Gastrocnemius medialis (tissue), 4 donors: ENCODE results near the gene OAF. TPM values are rescaled to one million over a fixed set of nuclear protein-coding genes. Genes with fewer than 3 reads are reported as not detected.
A peak's percentile ranks its signal among the peaks of the same experiment; 100 is the strongest.

Experiments used
- ATAC-seq, 2 donors: fragments of 150-250 bp; one replicate each; pipeline ENCODE4 v1.9.1; 2016
- DNase-seq, 2 donors: peaks; one replicate each; pipeline ENCODE4 v3.0.0-alpha.2; 2019
- H3K27ac ChIP-seq, 4 donors: fragments of 200-600 bp; sonication (generic); 1 replicate in 1 of 4; 2 replicates in 3 of 4; pipeline ENCODE4 v1.5.1; 2016 to 2018; ENCODE audit warnings: mild to moderate bottlenecking in 2 of 4, moderate library complexity in 1 of 4
- H3K27me3 ChIP-seq, 3 donors: fragments of 200-600 bp; sonication (generic) in 2 of 3; 1 replicate in 1 of 3; 2 replicates in 2 of 3; pipeline versions ENCODE4 v1.5.1 to v1.6.0; 2016 to 2019; ENCODE audit warnings: mild to moderate bottlenecking in 1 of 3, moderate library complexity in 1 of 3
- H3K36me3 ChIP-seq, 2 donors: fragments of 200-600 bp; sonication (generic) in 1 of 2; one replicate each; pipeline ENCODE4 v1.5.1; 2017 to 2018
- H3K4me1 ChIP-seq, 2 donors: fragments of 200-600 bp; sonication (generic) in 1 of 2; one replicate each; pipeline ENCODE4 v1.5.1; 2016 to 2017; ENCODE audit warnings: mild to moderate bottlenecking in 2 of 2
- H3K4me3 ChIP-seq, 4 donors: fragments of 200-600 bp; sonication (generic) in 3 of 4; 1 replicate in 1 of 4; 2 replicates in 3 of 4; pipeline ENCODE4 v1.5.1; 2016 to 2019; ENCODE audit warnings: mild to moderate bottlenecking in 2 of 4
- H3K9me3 ChIP-seq, 3 donors: fragments of 200-600 bp; sonication (generic) in 2 of 3; 1 replicate in 1 of 3; 2 replicates in 2 of 3; pipeline ENCODE4 v1.5.1; 2016 to 2019
- CTCF ChIP-seq, 5 experiments: fragments of 450-650 bp in 3 of 5; fragments of 200-600 bp in 2 of 5; sonication (generic) in 2 of 5; IDR thresholded peaks in 4 of 5; conservative IDR thresholded peaks in 1 of 5; 1 replicate in 4 of 5; 2 replicates in 1 of 5; pipeline ENCODE4 v1.5.1; 2016 to 2019; ENCODE audit warnings: antibody characterized with exemption in 5 of 5, mild to moderate bottlenecking in 3 of 5, moderate library complexity in 3 of 5
- POLR2A ChIP-seq, 2 donors: fragments of 450-650 bp; IDR thresholded peaks; one replicate each; pipeline ENCODE4 v1.6.1; 2017; ENCODE audit warnings: antibody characterized with exemption in 2 of 2, mild to moderate bottlenecking in 2 of 2, moderate library complexity in 2 of 2
- in situ Hi-C, 4 donors: fragments of 200-750 bp; cut with MboI; loops; one replicate each; pipeline versions ENCODE4 v1.15.0 to v1.8.0; 2017; ENCODE audit warnings: low sequenced_read_pairs in 4 of 4
- intact Hi-C: fragments of 100-400 bp; cut with DNase I; formaldehyde crosslinking; loops from one replicate; pipeline ENCODE4 v1.15.1; 2023; ENCODE audit warnings: low total_unique reads
- total RNA-seq, 4 donors: library from RNA; depleted of rRNA; stranded (reverse); fragments of >200 nt; gene quantifications; one replicate each; pipeline versions ENCODE4 v1.1.0 to v1.2.3, GENCODE V29; 2016

The OAF gene
- total RNA-seq, 4 donors from 2014 or later = 8.7 to 17.5 (median 10.1) TPM

GRCh38 chr11:120186774-120187591 lies 23.8 kb upstream of the OAF start:
- no peak for TF ChIP-seq CTCF (IDR thresholded peaks at IDR 0.05 in 4 of 5, conservative IDR thresholded peaks at IDR 0.05 in 1 of 5)
- TF ChIP-seq POLR2A (IDR thresholded peaks at IDR 0.05) = no peak
- ATAC-seq (peak in 1 of 2 donors; percentile 15), DNase-seq (no peak)
- in situ Hi-C loops (no loop called here), intact Hi-C loops (no loop called here)
- H3K4me3 ChIP-seq = no peak overlapping the region
- H3K27me3 ChIP-seq = peaks cover 0 to 6% (median 0%) of the 10 kb centered on the region in 3 donors
- no peaks in the 10 kb centered on the region for H3K9me3 ChIP-seq
- H3K4me1 ChIP-seq = peaks cover 6 to 14% of the 10 kb centered on the region in 2 donors
- H3K36me3 ChIP-seq = no peaks in the 10 kb centered on the region
- peak overlapping the region; percentile 63 to 78 (median 75) for H3K27ac ChIP-seq

- H3K36me3 ChIP-seq = no peaks in the 10 kb centered on the region
Observed at GRCh38 chr11:120188371-120188770, 22.5 kb upstream of the OAF start.

GRCh38 chr11:120188811-120189455 lies 21.9 kb upstream of the OAF start:
- Histone ChIP-seq H3K27ac (peak overlapping the region in 2 of 4 donors; percentile 77 to 78), H3K9me3 (no peaks in the 10 kb centered on the region), H3K36me3 (no peaks in the 10 kb centered on the region), H3K4me1 (peaks cover 3 to 7% of the 10 kb centered on the region in 2 donors), H3K4me3 (no peak overlapping the region), H3K27me3 (peaks cover 0 to 12% (median 0%) of the 10 kb centered on the region in 3 donors)
- ATAC-seq (no peak), DNase-seq (no peak)
- intact Hi-C loops (no loop called here), in situ Hi-C loops (no loop called here)
- TF ChIP-seq POLR2A (IDR thresholded peaks at IDR 0.05) (no peak), CTCF (IDR thresholded peaks at IDR 0.05 in 4 of 5, conservative IDR thresholded peaks at IDR 0.05 in 1 of 5) (no peak)

More at GRCh38 chr11:120188371-120188770, 22.5 kb upstream of the OAF start:
- intact Hi-C loops = no loop called here
- Histone ChIP-seq H3K9me3 (no peaks in the 10 kb centered on the region), H3K4me3 (no peak overlapping the region), H3K27me3 (peaks cover 0 to 12% (median 0%) of the 10 kb centered on the region in 3 donors), H3K4me1 (peaks cover 3 to 12% of the 10 kb centered on the region in 2 donors), H3K27ac (peak overlapping the region; percentile 63 to 78 (median 75))
- in situ Hi-C loops = no loop called here
- ATAC-seq = no peak
- DNase-seq = no peak
- TF ChIP-seq CTCF (IDR thresholded peaks at IDR 0.05 in 4 of 5, conservative IDR thresholded peaks at IDR 0.05 in 1 of 5) = no peak
- no peak for TF ChIP-seq POLR2A (IDR thresholded peaks at IDR 0.05)

GRCh38 chr11:120191058-120191457 lies 19.8 kb upstream of the OAF start:
- peaks cover 0 to 12% (median 0%) of the 10 kb centered on the region in 3 donors for H3K27me3 ChIP-seq
- DNase-seq (no peak), ATAC-seq (no peak)
- in situ Hi-C loops = no loop called here
- no peak for TF ChIP-seq CTCF (IDR thresholded peaks at IDR 0.05 in 4 of 5, conservative IDR thresholded peaks at IDR 0.05 in 1 of 5)
- no peak for TF ChIP-seq POLR2A (IDR thresholded peaks at IDR 0.05)
- peaks cover 3 to 7% of the 10 kb centered on the region in 2 donors for H3K4me1 ChIP-seq
- H3K36me3 ChIP-seq = no peaks in the 10 kb centered on the region
- no peaks in the 10 kb centered on the region for H3K9me3 ChIP-seq
- intact Hi-C loops = no loop called here
- H3K4me3 ChIP-seq = no peak overlapping the region
- H3K27ac ChIP-seq = no peak overlapping the region
